Mesothelial cell of epicardium (in vitro differentiated cells): ENCODE results near the gene GRK2. TPM values are rescaled to one million over a fixed set of nuclear protein-coding genes. Genes with fewer than 3 reads are reported as not detected.
A peak's percentile ranks its signal among the peaks of the same experiment; 100 is the strongest.

Source experiments
- DNase-seq, 2 experiments: peaks; one replicate each; pipeline ENCODE4 v3.0.0; 2021; ENCODE audit warnings: low spot score in 2 of 2; ENCODE audit not compliant: unreplicated experiment in 2 of 2
- H3K27ac Mint-ChIP-seq: 2 replicates; pipeline ENCODE4 v1.8.0; 2021; ENCODE audit warnings: mixed read lengths
- H3K27me3 Mint-ChIP-seq: 2 replicates; pipeline ENCODE4 v1.8.0; 2021; ENCODE audit warnings: low read depth, mixed read lengths
- H3K36me3 Mint-ChIP-seq: 2 replicates; pipeline ENCODE4 v1.8.0; 2021; ENCODE audit warnings: mixed read lengths
- H3K4me1 Mint-ChIP-seq: 2 replicates; pipeline ENCODE4 v1.8.0; 2021; ENCODE audit warnings: mixed read lengths
- H3K4me3 Mint-ChIP-seq: 2 replicates; pipeline ENCODE4 v1.8.0; 2021; ENCODE audit warnings: mild to moderate bottlenecking, moderate library complexity, mixed read lengths
- H3K9me3 Mint-ChIP-seq: 2 replicates; pipeline ENCODE4 v1.8.0; 2021; ENCODE audit warnings: mixed read lengths
- total RNA-seq: library from RNA; stranded (reverse); gene quantifications from 3 replicates; pipeline ENCODE4 v1.2.1, GENCODE V29; 2021
- TF ChIP-seq, protein P1 (sequence below): fragments of 200-600 bp; sonication (generic); IDR thresholded peaks from one replicate; pipeline ENCODE4 v1.5.0; 2021; ENCODE audit warnings: antibody characterized with exemption; ENCODE audit not compliant: unreplicated experiment

The GRK2 gene
- total RNA-seq, 1 donor from 2014 or later, result 46.4 TPM

- Mint-ChIP-seq H3K9me3 (no peaks in the 10 kb centered on the region), H3K4me1 (peaks cover 35% of the 10 kb centered on the region), H3K27me3 (no peaks in the 10 kb centered on the region), H3K27ac (no peak overlapping the region), H3K36me3 (peaks cover 8% of the 10 kb centered on the region), H3K4me3 (no peak overlapping the region)
- DNase-seq, result no peak
- TF ChIP-seq, protein P1, sequence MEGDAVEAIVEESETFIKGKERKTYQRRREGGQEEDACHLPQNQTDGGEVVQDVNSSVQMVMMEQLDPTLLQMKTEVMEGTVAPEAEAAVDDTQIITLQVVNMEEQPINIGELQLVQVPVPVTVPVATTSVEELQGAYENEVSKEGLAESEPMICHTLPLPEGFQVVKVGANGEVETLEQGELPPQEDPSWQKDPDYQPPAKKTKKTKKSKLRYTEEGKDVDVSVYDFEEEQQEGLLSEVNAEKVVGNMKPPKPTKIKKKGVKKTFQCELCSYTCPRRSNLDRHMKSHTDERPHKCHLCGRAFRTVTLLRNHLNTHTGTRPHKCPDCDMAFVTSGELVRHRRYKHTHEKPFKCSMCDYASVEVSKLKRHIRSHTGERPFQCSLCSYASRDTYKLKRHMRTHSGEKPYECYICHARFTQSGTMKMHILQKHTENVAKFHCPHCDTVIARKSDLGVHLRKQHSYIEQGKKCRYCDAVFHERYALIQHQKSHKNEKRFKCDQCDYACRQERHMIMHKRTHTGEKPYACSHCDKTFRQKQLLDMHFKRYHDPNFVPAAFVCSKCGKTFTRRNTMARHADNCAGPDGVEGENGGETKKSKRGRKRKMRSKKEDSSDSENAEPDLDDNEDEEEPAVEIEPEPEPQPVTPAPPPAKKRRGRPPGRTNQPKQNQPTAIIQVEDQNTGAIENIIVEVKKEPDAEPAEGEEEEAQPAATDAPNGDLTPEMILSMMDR, result no peak
Observed at GRCh38 chr11:67237574-67237973, 28.7 kb upstream of the GRK2 start.

DNA sequence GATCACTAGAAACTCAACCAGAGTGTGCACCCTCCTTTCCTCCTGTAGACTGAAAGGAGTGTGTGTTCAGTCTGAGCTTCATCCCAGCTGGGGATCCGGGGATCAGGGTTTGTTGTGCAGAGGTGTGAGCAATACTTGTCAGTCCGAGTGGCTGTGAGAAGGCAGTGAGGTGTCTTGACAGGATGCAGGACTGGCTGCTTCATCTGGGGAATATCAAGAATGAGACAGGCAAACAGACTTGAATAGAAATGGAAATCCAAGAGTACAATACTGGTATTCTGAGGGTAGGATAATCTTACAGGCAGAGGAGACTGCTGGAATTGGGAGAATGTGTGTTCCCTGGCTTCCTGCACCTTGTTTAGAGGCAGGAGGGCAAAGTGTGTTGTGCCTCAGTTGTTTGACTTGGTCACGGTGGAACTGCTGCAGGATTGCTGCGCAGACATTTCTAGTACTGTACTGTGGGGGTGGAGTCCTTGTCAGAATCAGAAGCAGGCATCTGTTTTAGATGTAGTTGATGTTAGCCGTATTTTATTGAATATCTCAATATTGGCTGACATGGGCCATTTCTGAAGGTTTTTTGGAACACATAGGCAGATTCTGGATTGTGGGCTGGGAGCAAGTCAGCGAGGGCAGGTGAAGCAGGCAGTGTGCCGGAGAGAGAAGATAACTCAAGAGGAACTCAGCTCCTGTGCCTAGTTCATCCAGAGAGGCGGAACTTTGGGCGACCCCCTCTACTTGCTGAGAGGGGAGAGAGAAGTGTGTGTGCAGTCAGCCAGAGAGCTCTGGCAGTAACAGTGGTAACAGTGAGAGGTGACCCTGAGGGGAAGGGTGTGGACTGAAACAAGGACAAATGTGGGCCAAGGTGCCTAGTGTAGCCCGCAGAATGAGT lies 27.1 kb upstream of the GRK2 start:
- H3K36me3 Mint-ChIP-seq, result peaks cover 11% of the 10 kb centered on the region
- no peaks in the 10 kb centered on the region for H3K9me3 Mint-ChIP-seq
- H3K4me3 Mint-ChIP-seq, result peak overlapping the region; percentile 97
- no peak for DNase-seq
- TF ChIP-seq, protein P1, result no peak
- H3K27ac Mint-ChIP-seq, result peak overlapping the region; percentile 100
- H3K4me1 Mint-ChIP-seq, result peaks cover 41% of the 10 kb centered on the region
- no peaks in the 10 kb centered on the region for H3K27me3 Mint-ChIP-seq

- peaks cover 13% of the 10 kb centered on the region for H3K36me3 Mint-ChIP-seq
- peak overlapping the region; percentile 97 for H3K4me3 Mint-ChIP-seq
- H3K4me1 Mint-ChIP-seq, result peaks cover 41% of the 10 kb centered on the region
- H3K27me3 Mint-ChIP-seq, result no peaks in the 10 kb centered on the region
- TF ChIP-seq, protein P1, result no peak
- no peaks in the 10 kb centered on the region for H3K9me3 Mint-ChIP-seq
- peak; percentile 92 to 94 for DNase-seq
- peak overlapping the region; percentile 100 for H3K27ac Mint-ChIP-seq
Observed at GRCh38 chr11:67239783-67240575, 26.3 kb upstream of the GRK2 start.

DNA sequence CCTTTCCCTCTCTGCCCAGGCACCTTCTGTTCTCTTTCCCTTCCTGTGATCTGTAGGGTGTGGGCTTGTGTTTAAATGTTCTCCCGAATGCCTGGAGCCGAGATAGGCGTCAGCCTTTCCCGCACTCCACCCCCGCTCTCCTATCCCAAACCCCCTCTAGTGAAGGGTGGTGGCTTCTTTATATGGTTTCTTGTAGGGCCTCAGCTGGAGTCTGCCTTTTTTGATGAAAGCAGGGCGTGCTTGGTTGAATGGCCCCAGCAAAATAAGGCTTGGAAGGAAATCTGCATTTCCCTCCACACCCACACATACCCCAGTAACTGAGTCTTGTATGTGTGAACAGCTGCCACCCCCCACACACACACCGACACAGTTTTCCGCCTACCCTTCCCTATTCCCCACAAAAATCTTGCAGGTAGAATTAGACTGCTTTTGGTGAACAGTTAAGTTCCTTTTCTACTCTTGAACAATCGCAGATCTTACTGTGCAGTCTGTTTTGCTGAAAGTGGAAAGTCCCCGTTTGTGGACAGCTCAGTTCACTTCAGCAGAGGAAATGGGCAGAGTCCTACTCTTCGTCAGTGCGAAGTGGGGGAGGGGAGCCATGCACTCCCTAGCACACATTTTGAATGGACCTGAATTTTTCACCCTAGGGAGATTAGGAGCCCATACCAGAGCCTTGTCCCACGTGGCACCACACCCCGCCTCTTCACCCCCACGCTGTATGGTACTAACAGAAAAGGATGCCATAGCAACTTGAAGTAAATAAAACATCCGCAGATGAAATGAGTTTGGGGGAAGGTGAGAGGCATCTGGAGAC lies 25.5 kb upstream of the GRK2 start:
- Mint-ChIP-seq H3K4me3 (peak overlapping the region; percentile 97), H3K4me1 (peaks cover 41% of the 10 kb centered on the region), H3K9me3 (no peaks in the 10 kb centered on the region), H3K27me3 (no peaks in the 10 kb centered on the region), H3K36me3 (peaks cover 20% of the 10 kb centered on the region), H3K27ac (peak overlapping the region; percentile 100)
- TF ChIP-seq, protein P1, result no peak
- peak in 1 of 2 experiments; percentile 68 for DNase-seq

- Mint-ChIP-seq H3K4me3 (peak overlapping the region; percentile 50), H3K27me3 (no peaks in the 10 kb centered on the region), H3K9me3 (no peaks in the 10 kb centered on the region), H3K27ac (peak overlapping the region; percentile 100), H3K4me1 (peaks cover 43% of the 10 kb centered on the region), H3K36me3 (peaks cover 29% of the 10 kb centered on the region)
- DNase-seq, result no peak
- TF ChIP-seq, protein P1, result no peak
Observed at GRCh38 chr11:67242548-67242947, 23.7 kb upstream of the GRK2 start.
